PFSK-1 (cell line): ENCODE measurements around the gene OLIG2.

ENCODE experiments used
- FOXP2 ChIP-seq: optimal IDR thresholded peaks from 2 replicates; pipeline ENCODE3; 2011; ENCODE audit warnings: borderline replicate concordance, control low read depth, inconsistent platforms; ENCODE audit not compliant: insufficient read depth; ENCODE audit errors: extremely low read length, extremely low read depth
- POLR2AphosphoS5 ChIP-seq: IDR thresholded peaks from 2 replicates; pipeline ENCODE4 v1.6.1; 2012; ENCODE audit warnings: low read depth, mild to moderate bottlenecking, control low read depth, low read length, moderate library complexity
- REST ChIP-seq, 2 experiments: IDR thresholded peaks; 2 replicates each; pipeline versions ENCODE4 v1.6.1 to v1.8.0; 2011 to 2012; ENCODE audit warnings: low read depth in 2 of 2, low read length in 2 of 2, control low read depth in 1 of 2, inconsistent platforms in 1 of 2, mild to moderate bottlenecking in 1 of 2, moderate library complexity in 1 of 2; ENCODE audit not compliant: insufficient read depth in 1 of 2
- SIN3A ChIP-seq: IDR thresholded peaks from 2 replicates; pipeline ENCODE4 v1.6.1; 2012; ENCODE audit warnings: mild to moderate bottlenecking, low read length, moderate library complexity, borderline replicate concordance; ENCODE audit not compliant: insufficient read depth
- TAF1 ChIP-seq: IDR thresholded peaks from 2 replicates; pipeline ENCODE4 v1.6.1; 2012; ENCODE audit warnings: low read length, control low read depth, borderline replicate concordance; ENCODE audit not compliant: insufficient read depth

OLIG2 gene

DNA sequence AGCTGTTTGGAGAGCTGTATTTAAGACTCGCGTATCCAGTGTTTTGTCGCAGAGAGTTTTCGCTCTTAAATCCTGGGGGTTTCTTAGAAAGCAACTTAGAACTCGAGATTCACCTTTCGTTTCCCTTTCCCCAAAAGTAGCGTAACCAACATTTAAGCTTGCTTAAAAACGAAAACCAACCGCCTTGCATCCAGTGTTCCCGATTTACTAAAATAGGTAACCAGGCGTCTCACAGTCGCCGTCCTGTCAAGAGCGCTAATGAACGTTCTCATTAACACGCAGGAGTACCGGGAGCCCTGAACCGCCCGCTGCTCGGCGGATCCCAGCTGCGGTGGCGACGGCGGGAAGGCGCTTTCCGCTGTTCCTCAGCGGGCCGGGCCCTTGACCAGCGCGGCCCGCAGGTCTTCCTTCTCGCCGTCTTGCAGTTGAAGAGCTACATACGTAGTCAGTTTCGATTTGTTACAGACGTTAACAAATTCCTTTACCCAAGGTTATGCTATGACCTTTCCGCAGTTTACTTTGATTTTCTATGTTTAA is 46.1 kb downstream of the OLIG2 start:
- TF ChIP-seq POLR2AphosphoS5 (no peak), REST (IDR thresholded peaks at IDR 0.05; ENCODE audit: insufficient read depth in 1 of 2, low read depth in 2 of 2, low read length in 2 of 2) (no peak), FOXP2 (no peak), TAF1 (no peak), SIN3A (no peak)

GRCh38 chr21:33073636-33074035 is 47.9 kb downstream of the OLIG2 start:
- TF ChIP-seq POLR2AphosphoS5: no peak
- TF ChIP-seq SIN3A: no peak
- no peak for TF ChIP-seq FOXP2

GRCh38 chr21:33075128-33075527 is 49.4 kb downstream of the OLIG2 start:
- TF ChIP-seq SIN3A (no peak), POLR2AphosphoS5 (no peak), FOXP2 (no peak), TAF1 (no peak)

DNA sequence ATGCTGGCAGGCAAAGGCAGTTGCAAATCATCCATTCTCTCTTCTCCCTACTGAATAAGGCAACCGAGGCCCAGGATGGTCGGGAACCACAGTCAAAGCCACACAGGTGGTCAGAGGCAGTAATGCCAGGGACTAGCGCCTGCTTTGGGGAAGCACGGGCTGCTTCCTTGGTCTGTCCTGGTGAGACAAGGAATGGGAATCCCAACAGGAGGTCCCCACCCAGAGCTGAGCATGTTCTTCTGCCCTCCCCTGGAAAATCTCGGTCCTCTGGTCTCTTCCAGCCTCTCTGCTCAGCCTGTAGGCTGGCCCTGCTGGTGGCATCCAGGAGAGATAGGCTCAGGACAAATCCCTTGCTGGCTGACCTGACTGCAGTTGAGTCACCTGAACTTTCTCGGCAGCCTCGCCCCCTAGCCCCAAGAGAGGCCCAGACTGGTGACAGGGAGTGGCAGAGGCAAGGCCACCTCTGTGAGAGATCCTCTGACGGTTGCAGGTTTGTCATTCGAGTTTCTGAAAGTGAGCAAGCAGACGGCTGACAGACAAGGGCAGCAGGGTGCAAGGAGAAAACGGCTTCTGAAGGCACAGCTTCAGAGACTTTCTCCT is 50.0 kb downstream of the OLIG2 start:
- TF ChIP-seq TAF1 (no peak), REST (IDR thresholded peaks at IDR 0.05; ENCODE audit: insufficient read depth in 1 of 2, low read depth in 2 of 2, low read length in 2 of 2) (no peak), SIN3A (no peak), POLR2AphosphoS5 (no peak), FOXP2 (no peak)

- TF ChIP-seq REST (IDR thresholded peaks at IDR 0.05; ENCODE audit: insufficient read depth in 1 of 2, low read depth in 2 of 2, low read length in 2 of 2) (no peak), SIN3A (no peak), TAF1 (no peak), POLR2AphosphoS5 (no peak)
Measured at GRCh38 chr21:33076600-33077329, 51.0 kb downstream of the OLIG2 start.
